Measurements from ENCODE around the gene TMEM63B. TPM values are rescaled to one million over a fixed set of nuclear protein-coding genes. Genes with fewer than 3 reads are reported as not detected.

Gene TMEM63B
- total RNA-seq, 2 experiments from 2014 or later, result 11.4 to 12.8 TPM

DNA sequence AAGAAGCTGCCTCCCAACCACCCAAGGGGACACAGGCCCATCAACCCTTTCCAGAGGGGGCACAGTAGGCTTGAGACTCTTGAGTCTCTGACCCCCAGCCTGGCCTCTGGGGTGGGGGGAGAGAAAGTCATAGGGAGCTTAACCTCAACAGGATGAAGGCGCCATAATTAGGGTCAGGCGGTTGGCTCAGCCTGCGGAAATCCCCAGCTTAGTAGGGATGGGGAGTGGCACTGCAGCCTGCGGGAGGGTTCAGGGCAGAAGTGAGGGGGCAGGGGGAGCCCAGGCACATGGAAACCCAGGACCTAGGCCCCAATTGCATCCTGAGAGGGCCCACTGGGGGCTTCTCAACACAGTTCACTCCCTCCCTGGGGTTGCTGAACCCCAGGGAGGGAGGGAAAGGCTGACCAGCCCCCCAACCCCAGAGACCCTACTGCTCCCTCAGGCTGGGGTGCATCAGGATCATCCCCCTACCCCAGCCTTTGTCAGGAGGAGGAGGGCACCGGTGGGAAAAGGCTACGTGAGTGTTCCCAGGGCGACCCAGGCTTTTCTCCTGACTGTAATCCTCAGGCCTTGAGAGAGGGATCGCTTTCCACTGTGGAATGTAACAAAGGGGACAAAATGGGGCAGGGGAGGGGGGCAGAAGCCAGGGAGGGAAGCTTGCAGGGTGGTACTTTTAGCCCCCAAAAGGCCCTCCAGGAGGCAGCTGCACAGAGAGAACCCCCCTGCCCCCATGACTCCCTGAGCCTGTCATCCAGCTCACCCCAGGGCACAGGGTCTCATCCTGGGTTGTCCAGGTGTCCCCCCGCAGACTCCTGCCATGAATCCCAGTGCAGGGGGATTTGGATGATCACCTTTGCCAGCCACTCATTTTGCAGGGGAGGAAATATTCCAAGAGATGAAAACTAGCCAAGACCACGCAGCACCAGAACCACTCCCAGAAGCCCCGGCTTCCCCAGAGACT is 46.5 kb upstream of the TMEM63B start:
- Mint-ChIP-seq H3K27ac (no peak overlapping the region), H3K4me1 (ENCODE audit: low read depth) (no peaks in the 10 kb centered on the region), H3K4me3 (no peak overlapping the region), H3K9me3 (no peaks in the 10 kb centered on the region), H3K36me3 (ENCODE audit: low read depth) (no peaks in the 10 kb centered on the region), H3K27me3 (peaks cover 16% of the 10 kb centered on the region)
- ATAC-seq (ENCODE audit: poor library complexity) (no peak), DNase-seq (no peak)
- Histone ChIP-seq H3K9me3 (ENCODE audit: control insufficient read depth in 1 of 2, insufficient read depth in 1 of 2, low read length in 2 of 2) (no peaks in the 10 kb centered on the region), H3K36me3 (ENCODE audit: insufficient read depth, low read length) (no peaks in the 10 kb centered on the region), H3K4me3 (ENCODE audit: low read length) (no peak overlapping the region), H3K27me3 (ENCODE audit: control insufficient read depth in 1 of 2, insufficient read depth in 2 of 2, low read length in 2 of 2) (peaks cover 5 to 9% of the 10 kb centered on the region in 2 experiments), H3K27ac (ENCODE audit: low read depth in 1 of 2, low read length in 2 of 2) (no peak overlapping the region), H3K4me1 (ENCODE audit: insufficient read depth, low read length) (peaks cover 4% of the 10 kb centered on the region)
- CTCF ChIA-PET, result interaction anchor here (0.7 kb wide), 1 partner anchor 408 kb away, joined by 3 read pairs; no protein-coding TSS in a partner anchor
- intact Hi-C loops (cut with DNase I, micrococcal nuclease), result no loop called here
- TF ChIP-seq, protein P1, sequence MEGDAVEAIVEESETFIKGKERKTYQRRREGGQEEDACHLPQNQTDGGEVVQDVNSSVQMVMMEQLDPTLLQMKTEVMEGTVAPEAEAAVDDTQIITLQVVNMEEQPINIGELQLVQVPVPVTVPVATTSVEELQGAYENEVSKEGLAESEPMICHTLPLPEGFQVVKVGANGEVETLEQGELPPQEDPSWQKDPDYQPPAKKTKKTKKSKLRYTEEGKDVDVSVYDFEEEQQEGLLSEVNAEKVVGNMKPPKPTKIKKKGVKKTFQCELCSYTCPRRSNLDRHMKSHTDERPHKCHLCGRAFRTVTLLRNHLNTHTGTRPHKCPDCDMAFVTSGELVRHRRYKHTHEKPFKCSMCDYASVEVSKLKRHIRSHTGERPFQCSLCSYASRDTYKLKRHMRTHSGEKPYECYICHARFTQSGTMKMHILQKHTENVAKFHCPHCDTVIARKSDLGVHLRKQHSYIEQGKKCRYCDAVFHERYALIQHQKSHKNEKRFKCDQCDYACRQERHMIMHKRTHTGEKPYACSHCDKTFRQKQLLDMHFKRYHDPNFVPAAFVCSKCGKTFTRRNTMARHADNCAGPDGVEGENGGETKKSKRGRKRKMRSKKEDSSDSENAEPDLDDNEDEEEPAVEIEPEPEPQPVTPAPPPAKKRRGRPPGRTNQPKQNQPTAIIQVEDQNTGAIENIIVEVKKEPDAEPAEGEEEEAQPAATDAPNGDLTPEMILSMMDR (IDR thresholded peaks at IDR 0.05), result no peak
- POLR2A ChIA-PET, result no interaction called here

DNA sequence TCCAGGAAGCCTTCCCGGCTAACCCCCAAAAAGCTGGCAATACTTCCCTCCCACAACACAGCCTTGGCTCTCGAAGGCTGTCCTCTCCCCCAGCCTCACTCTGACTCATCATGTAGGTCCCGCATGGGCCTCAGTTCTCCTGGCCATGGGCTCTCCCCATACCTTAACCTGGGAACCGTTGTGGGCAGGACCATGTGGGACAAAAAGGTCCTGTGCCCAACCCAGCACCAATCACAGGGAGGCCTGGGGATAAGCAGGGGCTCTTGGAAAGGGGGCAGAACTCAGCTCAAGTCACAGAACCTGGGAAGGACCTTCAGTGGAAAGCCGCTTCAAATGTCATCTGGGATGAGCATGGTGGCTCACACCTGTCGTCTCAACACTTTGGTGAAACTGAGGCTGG is 45.6 kb upstream of the TMEM63B start:
- POLR2A ChIA-PET, result no interaction called here
- no peaks in the 10 kb centered on the region for H3K9me3 Mint-ChIP-seq

DNA sequence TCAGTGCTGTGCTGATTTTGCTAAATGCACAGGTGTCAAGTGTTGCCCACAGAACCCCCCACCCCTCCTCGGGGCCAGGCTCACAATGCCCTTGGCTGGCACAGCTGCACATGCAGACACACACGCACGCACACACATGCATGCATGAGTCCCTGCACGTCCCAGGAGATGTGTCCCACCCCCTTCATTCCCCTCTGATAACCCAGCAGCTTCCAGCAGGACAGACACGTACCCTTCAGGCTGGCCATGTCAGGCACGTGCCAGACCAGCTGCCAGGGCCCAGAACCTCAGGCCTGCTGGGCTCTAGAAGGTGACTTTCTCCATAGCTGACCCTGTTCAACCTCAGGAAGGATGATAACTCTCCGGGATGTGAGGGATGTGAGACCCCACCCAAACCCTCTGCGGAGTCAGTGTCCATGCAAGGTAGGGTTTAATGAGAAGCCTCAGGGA is 44.5 kb upstream of the TMEM63B start:
- TF ChIP-seq, protein P1 (IDR thresholded peaks at IDR 0.05), result no peak
- H3K4me3 Mint-ChIP-seq, result no peak overlapping the region
- no peak for DNase-seq
- ATAC-seq (ENCODE audit: poor library complexity), result no peak
- no peak overlapping the region for H3K4me3 ChIP-seq (ENCODE audit: low read length)
- H3K36me3 Mint-ChIP-seq (ENCODE audit: low read depth), result no peaks in the 10 kb centered on the region
- H3K27me3 ChIP-seq (ENCODE audit: control insufficient read depth in 1 of 2, insufficient read depth in 2 of 2, low read length in 2 of 2), result no peaks in the 10 kb centered on the region
- no peaks in the 10 kb centered on the region for H3K4me1 Mint-ChIP-seq (ENCODE audit: low read depth)
- no peaks in the 10 kb centered on the region for H3K9me3 ChIP-seq (ENCODE audit: control insufficient read depth in 1 of 2, insufficient read depth in 1 of 2, low read length in 2 of 2)
- intact Hi-C loops (cut with DNase I, micrococcal nuclease), result no loop called here
- H3K4me1 ChIP-seq (ENCODE audit: insufficient read depth, low read length), result peaks cover 4% of the 10 kb centered on the region
- ChIA-PET CTCF (no interaction called here), POLR2A (no interaction called here)
- H3K36me3 ChIP-seq (ENCODE audit: insufficient read depth, low read length), result no peaks in the 10 kb centered on the region
- no peaks in the 10 kb centered on the region for H3K9me3 Mint-ChIP-seq
- no peak overlapping the region for H3K27ac ChIP-seq (ENCODE audit: low read depth in 1 of 2, low read length in 2 of 2)
- no peak overlapping the region for H3K27ac Mint-ChIP-seq
- peaks cover 14% of the 10 kb centered on the region for H3K27me3 Mint-ChIP-seq

More for the DNA sequence above, 45.6 kb upstream of the TMEM63B start:
- Mint-ChIP-seq H3K36me3 (ENCODE audit: low read depth) (no peaks in the 10 kb centered on the region), H3K4me1 (ENCODE audit: low read depth) (no peaks in the 10 kb centered on the region), H3K4me3 (no peak overlapping the region), H3K27ac (no peak overlapping the region), H3K27me3 (peaks cover 16% of the 10 kb centered on the region)
- Histone ChIP-seq H3K27ac (ENCODE audit: low read depth in 1 of 2, low read length in 2 of 2) (no peak overlapping the region), H3K36me3 (ENCODE audit: insufficient read depth, low read length) (no peaks in the 10 kb centered on the region), H3K27me3 (ENCODE audit: control insufficient read depth in 1 of 2, insufficient read depth in 2 of 2, low read length in 2 of 2) (peaks cover 3 to 5% of the 10 kb centered on the region in 2 experiments), H3K9me3 (ENCODE audit: control insufficient read depth in 1 of 2, insufficient read depth in 1 of 2, low read length in 2 of 2) (no peaks in the 10 kb centered on the region), H3K4me3 (ENCODE audit: low read length) (no peak overlapping the region), H3K4me1 (ENCODE audit: insufficient read depth, low read length) (peaks cover 4% of the 10 kb centered on the region)
- CTCF ChIA-PET, result no interaction called here
- TF ChIP-seq, protein P1 (IDR thresholded peaks at IDR 0.05), result no peak
- intact Hi-C loops (cut with DNase I, micrococcal nuclease), result no loop called here
- DNase-seq (no peak), ATAC-seq (ENCODE audit: poor library complexity) (no peak)
